ENCODE results near the gene CFAP141.

- TF ChIP-seq POLR2AphosphoS5 (IDR thresholded peaks at IDR 0.05; ENCODE audit: low read depth, low read length) (no peak), FOXP2 (optimal IDR thresholded peaks at IDR 0.05; ENCODE audit: borderline replicate concordance, extremely low read depth, extremely low read length, insufficient read depth) (no peak), SIN3A (IDR thresholded peaks at IDR 0.05; ENCODE audit: borderline replicate concordance, insufficient read depth, low read length) (no peak), REST (IDR thresholded peaks at IDR 0.05; ENCODE audit: insufficient read depth in 1 of 2, low read depth in 2 of 2, low read length in 2 of 2) (no peak), TAF1 (IDR thresholded peaks at IDR 0.05; ENCODE audit: borderline replicate concordance, insufficient read depth, low read length) (no peak)
Observed at GRCh38 chr1:154179946-154180687, 26.0 kb downstream of the CFAP141 start.

Data from PFSK-1 (cell line).